Kidney epithelial cell (primary cell): ENCODE measurements around the gene IFNL3. TPM values are rescaled to one million over a fixed set of nuclear protein-coding genes. Genes with fewer than 3 reads are reported as not detected.
"Not testable (repeated sequence)": the region's sequence is repeated elsewhere in the genome, so short reads cannot be mapped to it uniquely, and the experiment has no call there.

Source experiments
- DNase-seq: peaks from one replicate; pipeline ENCODE4 v3.0.0-alpha.2; 2010; ENCODE audit warnings: low read depth
- H3K27me3 ChIP-seq: 2 replicates; pipeline ENCODE4 v1.6.0; 2011; ENCODE audit warnings: low read length; ENCODE audit not compliant: control insufficient read depth, insufficient read depth
- H3K36me3 ChIP-seq: 2 replicates; pipeline ENCODE4 v1.5.1; 2011; ENCODE audit warnings: low read length; ENCODE audit not compliant: control insufficient read depth, insufficient read depth
- H3K4me3 ChIP-seq: 2 replicates; pipeline ENCODE4 v1.5.1; 2011; ENCODE audit warnings: low read depth, mild to moderate bottlenecking, control low read depth, low read length
- total RNA-seq: library from RNA; depleted of rRNA; stranded (reverse); fragments of >200 nt; gene quantifications from 2 replicates; pipeline ENCODE4 v1.2.3, GENCODE V29; 2015
- TF ChIP-seq, protein P1 (sequence below): IDR thresholded peaks from 2 replicates; pipeline ENCODE4 v1.5.1; 2011; ENCODE audit warnings: mild to moderate bottlenecking, moderate library complexity, low read length, control low read depth, inconsistent platforms; ENCODE audit not compliant: insufficient read depth, poor library complexity, severe bottlenecking

The IFNL3 gene
- total RNA-seq, 1 donor from 2014 or later, result not detected

DNA sequence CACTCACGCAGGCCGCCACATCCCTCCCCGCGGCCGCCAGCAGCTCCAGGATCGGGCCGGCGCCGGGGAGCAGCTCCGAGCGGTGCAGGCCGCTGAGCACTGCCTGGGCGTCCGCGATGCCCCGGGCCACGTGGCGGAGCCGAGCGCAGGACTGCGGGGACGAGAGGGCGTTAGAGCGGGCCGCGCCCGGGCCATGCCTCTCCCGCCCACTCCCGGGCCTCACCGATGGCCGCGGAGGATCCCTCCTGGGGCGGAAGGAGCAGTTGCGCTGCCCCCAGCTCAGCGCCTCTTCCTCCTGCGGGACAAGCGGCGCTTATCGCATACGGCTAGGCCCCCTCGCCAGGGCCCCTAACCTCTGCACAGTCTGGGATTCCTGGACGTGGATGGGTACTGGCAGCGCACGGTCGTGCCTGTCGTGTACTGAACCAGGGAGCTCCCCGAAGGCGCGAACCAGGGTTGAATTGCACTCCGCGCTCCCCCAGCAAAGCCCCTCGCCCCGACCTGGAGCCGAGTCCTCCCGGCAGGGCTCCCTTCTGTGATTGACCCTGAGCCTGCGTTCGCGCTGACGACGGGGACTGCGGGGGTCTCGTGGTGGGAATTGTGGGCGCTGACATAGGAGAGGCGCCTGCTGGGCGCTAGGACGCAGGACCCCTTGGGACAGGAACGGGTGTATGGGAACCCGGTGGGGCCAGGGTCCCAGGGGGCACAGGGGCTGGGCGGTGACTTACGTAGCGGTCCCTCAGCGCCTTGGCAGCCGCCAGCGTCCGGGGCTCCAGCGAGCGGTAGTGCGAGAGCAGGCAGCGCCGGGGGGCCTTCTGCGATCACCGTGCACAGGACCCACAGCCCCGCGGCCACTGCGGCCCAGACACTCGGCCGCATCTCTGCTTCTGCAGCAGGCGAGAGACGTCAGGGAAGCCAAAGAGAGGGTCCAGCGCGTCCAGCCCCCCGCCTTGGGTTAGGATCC, 3.2 kb upstream of the IFNL3 start:
- TF ChIP-seq, protein P1, sequence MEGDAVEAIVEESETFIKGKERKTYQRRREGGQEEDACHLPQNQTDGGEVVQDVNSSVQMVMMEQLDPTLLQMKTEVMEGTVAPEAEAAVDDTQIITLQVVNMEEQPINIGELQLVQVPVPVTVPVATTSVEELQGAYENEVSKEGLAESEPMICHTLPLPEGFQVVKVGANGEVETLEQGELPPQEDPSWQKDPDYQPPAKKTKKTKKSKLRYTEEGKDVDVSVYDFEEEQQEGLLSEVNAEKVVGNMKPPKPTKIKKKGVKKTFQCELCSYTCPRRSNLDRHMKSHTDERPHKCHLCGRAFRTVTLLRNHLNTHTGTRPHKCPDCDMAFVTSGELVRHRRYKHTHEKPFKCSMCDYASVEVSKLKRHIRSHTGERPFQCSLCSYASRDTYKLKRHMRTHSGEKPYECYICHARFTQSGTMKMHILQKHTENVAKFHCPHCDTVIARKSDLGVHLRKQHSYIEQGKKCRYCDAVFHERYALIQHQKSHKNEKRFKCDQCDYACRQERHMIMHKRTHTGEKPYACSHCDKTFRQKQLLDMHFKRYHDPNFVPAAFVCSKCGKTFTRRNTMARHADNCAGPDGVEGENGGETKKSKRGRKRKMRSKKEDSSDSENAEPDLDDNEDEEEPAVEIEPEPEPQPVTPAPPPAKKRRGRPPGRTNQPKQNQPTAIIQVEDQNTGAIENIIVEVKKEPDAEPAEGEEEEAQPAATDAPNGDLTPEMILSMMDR, result no peak
- H3K36me3 ChIP-seq, result no peaks in the 10 kb centered on the region
- peaks cover 34% of the 10 kb centered on the region for H3K27me3 ChIP-seq
- no peak for DNase-seq
- H3K4me3 ChIP-seq, result no peak overlapping the region

DNA sequence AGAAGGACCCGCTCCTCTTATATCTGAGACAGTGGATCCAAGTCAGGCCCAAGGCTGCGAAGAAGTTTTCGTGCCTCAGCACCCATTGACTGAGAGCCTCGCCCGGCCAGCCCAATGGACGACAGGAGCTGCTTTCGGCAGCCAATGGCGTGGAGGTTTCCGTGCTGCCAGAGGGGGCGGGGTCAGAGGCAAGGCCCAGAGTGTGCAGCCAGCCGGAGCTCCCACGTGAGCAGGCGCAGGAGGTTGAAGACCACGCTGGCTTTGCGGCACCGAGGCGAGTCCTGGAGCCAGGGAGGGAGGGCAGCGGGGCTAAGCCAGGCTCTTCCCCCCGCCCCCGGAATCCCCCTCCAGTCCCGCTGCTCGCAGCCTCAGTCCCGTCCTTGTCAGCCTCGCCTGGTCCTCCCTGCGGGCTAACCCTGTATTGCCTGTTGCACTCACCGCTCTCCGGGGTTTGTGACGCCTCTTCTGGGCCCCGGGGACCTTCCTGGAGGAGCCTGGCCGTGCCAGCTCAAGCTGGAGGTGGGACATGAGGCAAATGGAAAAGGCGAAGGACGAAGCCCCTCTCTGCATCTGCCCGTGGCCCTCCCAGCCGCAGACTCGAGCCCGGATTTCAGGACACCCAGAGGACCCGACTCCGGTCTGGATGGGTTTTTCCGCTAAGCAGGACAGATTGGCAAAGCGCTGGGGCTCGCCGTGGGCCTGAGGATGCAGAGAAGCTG, 2.3 kb upstream of the IFNL3 start:
- H3K4me3 ChIP-seq, result no peak overlapping the region
- no peaks in the 10 kb centered on the region for H3K36me3 ChIP-seq
- no peak for DNase-seq
- TF ChIP-seq, protein P1, result no peak
- peaks cover 31% of the 10 kb centered on the region for H3K27me3 ChIP-seq

DNA sequence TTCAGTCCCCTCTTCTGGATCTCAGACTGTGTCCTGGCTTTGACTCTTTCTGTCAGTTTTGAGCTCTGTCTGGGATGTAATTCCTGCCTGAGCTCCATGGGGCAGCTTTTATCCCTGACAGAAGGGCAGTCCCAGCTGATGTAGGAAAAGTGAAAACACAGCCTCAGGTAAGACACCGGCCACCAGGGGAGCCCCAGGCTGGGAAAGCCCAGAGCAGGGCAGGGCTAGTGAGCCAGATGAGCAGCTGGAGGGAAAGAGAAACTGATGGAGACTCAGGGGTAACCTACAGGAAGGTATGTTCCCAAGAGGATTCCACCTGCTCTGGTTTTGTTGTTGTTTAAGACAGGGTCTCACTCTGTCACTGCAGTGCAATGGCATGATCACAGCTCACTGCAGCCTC, 360 bp upstream of the IFNL3 start:
- H3K36me3 ChIP-seq, H3K4me3 ChIP-seq, DNase-seq: not testable (repeated sequence)
- H3K27me3 ChIP-seq, result peaks cover 31% of the 10 kb centered on the region

DNA sequence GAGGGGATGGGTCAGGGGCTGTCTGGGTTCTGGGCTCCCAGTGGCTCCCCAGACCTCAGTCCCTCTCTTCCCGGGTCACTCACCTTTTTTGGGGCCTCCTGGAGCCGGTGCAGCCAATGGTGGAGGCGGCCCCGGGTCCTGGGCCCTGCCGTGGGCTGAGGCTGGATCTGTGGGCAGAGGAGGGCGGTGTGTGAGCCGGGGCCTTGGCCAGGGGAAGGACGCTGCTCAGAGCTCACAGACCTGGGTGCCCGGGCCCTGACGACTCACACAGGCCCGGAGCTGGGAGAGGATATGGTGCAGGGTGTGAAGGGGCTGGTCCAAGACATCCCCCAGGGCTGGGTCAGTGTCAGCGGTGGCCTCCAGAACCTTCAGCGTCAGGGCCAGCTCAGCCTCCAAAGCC, 1.1 kb downstream of the IFNL3 start:
- not testable (repeated sequence) for DNase-seq, H3K4me3 ChIP-seq, H3K36me3 ChIP-seq
- peaks cover 20% of the 10 kb centered on the region for H3K27me3 ChIP-seq

DNA sequence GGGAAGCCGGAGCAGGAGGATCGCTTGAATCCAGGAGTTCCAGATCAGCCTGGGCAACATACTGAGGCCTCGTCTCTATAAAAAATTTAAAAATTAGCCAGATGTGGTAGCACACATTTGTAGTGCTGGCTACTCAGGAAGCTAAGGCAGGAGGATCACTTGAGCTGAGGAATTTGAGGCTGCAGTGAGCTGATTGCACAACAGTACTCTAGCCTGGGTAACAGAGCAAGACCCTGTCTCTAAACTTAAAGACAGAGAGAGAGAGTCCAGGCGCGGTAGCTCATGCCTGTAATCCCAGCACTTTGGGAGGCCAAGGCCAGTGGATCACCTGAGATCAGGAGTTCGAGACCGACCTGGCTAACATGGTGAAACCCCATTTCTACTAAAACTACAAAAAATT, 4.4 kb downstream of the IFNL3 start:
- TF ChIP-seq, protein P1, result no peak
- H3K4me3 ChIP-seq, result no peak overlapping the region
- no peaks in the 10 kb centered on the region for H3K36me3 ChIP-seq
- no peaks in the 10 kb centered on the region for H3K27me3 ChIP-seq
- no peak for DNase-seq

DNA sequence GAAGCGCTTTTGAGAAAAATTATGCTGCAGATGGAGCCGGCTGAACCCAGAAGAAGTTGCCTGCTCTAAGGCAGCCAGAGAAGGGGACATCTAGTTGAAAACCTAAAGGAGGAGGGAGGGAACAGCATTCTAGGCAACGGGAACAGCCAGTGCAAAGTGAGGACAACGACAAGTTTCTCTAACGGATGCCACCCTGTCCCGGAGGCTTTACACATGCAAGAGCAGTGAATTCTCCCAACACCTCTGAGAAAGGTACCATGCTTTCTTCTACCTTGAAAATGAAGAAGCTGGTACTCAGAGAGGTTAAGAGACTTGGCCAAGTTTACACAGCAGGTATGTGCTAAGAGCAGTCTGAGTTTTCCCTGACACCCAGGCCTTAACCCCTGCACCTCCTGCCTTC, 5.9 kb downstream of the IFNL3 start:
- no peaks in the 10 kb centered on the region for H3K36me3 ChIP-seq
- DNase-seq, result no peak
- no peaks in the 10 kb centered on the region for H3K27me3 ChIP-seq
- no peak overlapping the region for H3K4me3 ChIP-seq
- TF ChIP-seq, protein P1, result no peak
